Measurements from ENCODE around the gene TUBE1. TPM values are rescaled to one million over a fixed set of nuclear protein-coding genes. Genes with fewer than 3 reads are reported as not detected.

TUBE1 gene
- total RNA-seq, 1 experiment from 2014 or later = 11.6 TPM

DNA sequence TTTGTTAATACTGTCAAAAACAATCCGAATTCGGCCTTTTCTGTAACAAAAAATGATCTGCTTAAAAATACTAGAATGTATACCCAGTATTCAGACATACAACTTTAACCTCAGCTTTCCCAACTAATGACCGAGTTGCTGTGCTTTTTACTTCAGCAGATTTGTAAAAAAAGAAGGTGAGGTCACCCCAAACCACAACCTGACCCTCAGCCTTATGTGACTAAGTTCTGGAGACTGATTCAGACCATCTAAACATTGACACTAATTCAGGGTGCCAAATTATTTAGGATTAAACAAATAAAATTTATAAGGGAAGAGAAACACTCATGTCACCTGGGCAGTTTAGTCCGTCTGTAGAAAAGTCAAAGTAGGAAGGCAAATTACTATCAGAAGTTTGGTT lies 25.7 kb downstream of the TUBE1 start:
- no peak overlapping the region for H3K14ac ChIP-seq (ENCODE audit: insufficient read depth, low read length)
- Mint-ChIP-seq H3K36me3 (ENCODE audit: insufficient read depth in 1 of 3, low read depth in 3 of 3) (no peaks in the 10 kb centered on the region), H3K27me3 (ENCODE audit: low read depth) (no peaks in the 10 kb centered on the region), H3K4me1 (no peaks in the 10 kb centered on the region), H3K9me3 (no peaks in the 10 kb centered on the region), H3K4me3 (no peak overlapping the region), H3K27ac (no peak overlapping the region)
- no peak overlapping the region for H3K4me2 ChIP-seq (ENCODE audit: insufficient read depth, insufficient read length, low read length)
- H2AK5ac ChIP-seq (ENCODE audit: insufficient read length, low read length) = no peak overlapping the region
- H3T11ph ChIP-seq (ENCODE audit: low read length) = no peak overlapping the region
- H3K27me3 ChIP-seq (ENCODE audit: insufficient read depth, low read length) = no peaks in the 10 kb centered on the region
- H4K91ac ChIP-seq (ENCODE audit: insufficient read length, low read depth, low read length) = no peak overlapping the region
- no peak overlapping the region for H2BK15ac ChIP-seq (ENCODE audit: low read depth, low read length)
- no peak overlapping the region for H3K27ac ChIP-seq (ENCODE audit: insufficient read length, low read depth, low read length)
- no peak overlapping the region for H3K56ac ChIP-seq (ENCODE audit: insufficient read length, low read depth, low read length)
- no peak overlapping the region for H3K23ac ChIP-seq (ENCODE audit: insufficient read length, low read depth, low read length)
- H3K79me1 ChIP-seq (ENCODE audit: insufficient read depth, low read depth, low read length, poor library complexity, severe bottlenecking) = no peaks in the 10 kb centered on the region
- no peak overlapping the region for H3K18ac ChIP-seq (ENCODE audit: insufficient read length, low read depth, low read length)
- TF ChIP-seq, protein P1, sequence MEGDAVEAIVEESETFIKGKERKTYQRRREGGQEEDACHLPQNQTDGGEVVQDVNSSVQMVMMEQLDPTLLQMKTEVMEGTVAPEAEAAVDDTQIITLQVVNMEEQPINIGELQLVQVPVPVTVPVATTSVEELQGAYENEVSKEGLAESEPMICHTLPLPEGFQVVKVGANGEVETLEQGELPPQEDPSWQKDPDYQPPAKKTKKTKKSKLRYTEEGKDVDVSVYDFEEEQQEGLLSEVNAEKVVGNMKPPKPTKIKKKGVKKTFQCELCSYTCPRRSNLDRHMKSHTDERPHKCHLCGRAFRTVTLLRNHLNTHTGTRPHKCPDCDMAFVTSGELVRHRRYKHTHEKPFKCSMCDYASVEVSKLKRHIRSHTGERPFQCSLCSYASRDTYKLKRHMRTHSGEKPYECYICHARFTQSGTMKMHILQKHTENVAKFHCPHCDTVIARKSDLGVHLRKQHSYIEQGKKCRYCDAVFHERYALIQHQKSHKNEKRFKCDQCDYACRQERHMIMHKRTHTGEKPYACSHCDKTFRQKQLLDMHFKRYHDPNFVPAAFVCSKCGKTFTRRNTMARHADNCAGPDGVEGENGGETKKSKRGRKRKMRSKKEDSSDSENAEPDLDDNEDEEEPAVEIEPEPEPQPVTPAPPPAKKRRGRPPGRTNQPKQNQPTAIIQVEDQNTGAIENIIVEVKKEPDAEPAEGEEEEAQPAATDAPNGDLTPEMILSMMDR (conservative IDR thresholded peaks at IDR 0.05) = no peak
- no peak overlapping the region for H2BK20ac ChIP-seq (ENCODE audit: low read depth, low read length, poor library complexity, severe bottlenecking)
- H3K4me1 ChIP-seq (ENCODE audit: insufficient read depth, low read length) = no peaks in the 10 kb centered on the region
- H3K79me2 ChIP-seq (ENCODE audit: insufficient read depth, low read length) = no peaks in the 10 kb centered on the region
- no CpG with 5 or more reads among the region's 4 CpGs for WGBS (ENCODE audit: extremely low coverage, insufficient read length, low lambda C conversion rate)
- no peaks in the 10 kb centered on the region for H4K20me1 ChIP-seq (ENCODE audit: control insufficient read depth, insufficient read depth, insufficient read length)
- H2BK12ac ChIP-seq (ENCODE audit: insufficient read length, low read depth, low read length) = no peak overlapping the region
- no peaks in the 10 kb centered on the region for H3K9me3 ChIP-seq (ENCODE audit: control insufficient read depth, low read depth, low read length)
- H3K9ac ChIP-seq (ENCODE audit: extremely low read depth, insufficient read length, low read length) = no peak overlapping the region
- H3K4ac ChIP-seq (ENCODE audit: low read depth, low read length) = no peak overlapping the region
- H2AFZ ChIP-seq (ENCODE audit: low read length) = no peak overlapping the region
- no peaks in the 10 kb centered on the region for H3K23me2 ChIP-seq (ENCODE audit: insufficient read length, low read depth, low read length, poor library complexity, severe bottlenecking)
- H2BK120ac ChIP-seq (ENCODE audit: low read depth, low read length, poor library complexity, severe bottlenecking) = no peak overlapping the region
- H2BK5ac ChIP-seq (ENCODE audit: insufficient read length, low read length) = no peak overlapping the region
- no peak for DNase-seq
- H4K5ac ChIP-seq (ENCODE audit: insufficient read length, low read depth, low read length) = no peak overlapping the region
- H4K8ac ChIP-seq (replicated peaks; ENCODE audit: insufficient read length, low read depth, low read length) = no peak overlapping the region

Data from H9 (cell line).